ENCODE data around the gene THEM4. TPM values are rescaled to one million over a fixed set of nuclear protein-coding genes. Genes with fewer than 3 reads are reported as not detected.

THEM4 gene
- total and polyA plus RNA-seq, 7 donors = 4.9 to 21.9 (median 16.1) TPM

DNA sequence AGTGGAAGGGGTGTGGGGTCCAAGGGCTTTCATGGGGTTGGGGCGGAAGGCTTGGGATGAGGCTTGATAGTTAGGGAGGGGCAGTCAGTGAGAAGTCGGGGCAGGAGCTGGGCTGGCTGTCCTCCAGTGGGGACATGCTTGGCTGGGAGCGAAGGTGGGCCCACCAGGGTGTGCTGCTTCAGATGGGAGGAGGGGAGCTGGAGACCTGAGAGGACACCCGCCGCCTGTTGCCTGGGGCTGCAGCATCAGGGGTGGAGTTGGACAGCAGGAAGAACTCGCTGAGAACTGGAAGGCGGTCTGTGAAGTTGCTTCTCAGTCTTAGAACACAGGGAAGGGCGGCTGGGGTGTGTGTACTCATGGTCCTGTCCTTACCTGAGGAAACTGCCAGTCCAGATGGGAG is 57.4 kb downstream of the THEM4 start:
- H3K4me1 ChIP-seq = no peaks in the 10 kb centered on the region
- intact Hi-C loops (cut with DNase I) = no loop called here
- no peak overlapping the region for H3K27ac ChIP-seq
- H3K36me3 ChIP-seq = no peaks in the 10 kb centered on the region
- peaks cover 0 to 24% (median 6%) of the 10 kb centered on the region in 3 donors for H3K27me3 ChIP-seq
- WGBS, 2 donors = 84 to 85% methylated on average over 8 of the region's 8 CpGs
- TF ChIP-seq, protein P1, sequence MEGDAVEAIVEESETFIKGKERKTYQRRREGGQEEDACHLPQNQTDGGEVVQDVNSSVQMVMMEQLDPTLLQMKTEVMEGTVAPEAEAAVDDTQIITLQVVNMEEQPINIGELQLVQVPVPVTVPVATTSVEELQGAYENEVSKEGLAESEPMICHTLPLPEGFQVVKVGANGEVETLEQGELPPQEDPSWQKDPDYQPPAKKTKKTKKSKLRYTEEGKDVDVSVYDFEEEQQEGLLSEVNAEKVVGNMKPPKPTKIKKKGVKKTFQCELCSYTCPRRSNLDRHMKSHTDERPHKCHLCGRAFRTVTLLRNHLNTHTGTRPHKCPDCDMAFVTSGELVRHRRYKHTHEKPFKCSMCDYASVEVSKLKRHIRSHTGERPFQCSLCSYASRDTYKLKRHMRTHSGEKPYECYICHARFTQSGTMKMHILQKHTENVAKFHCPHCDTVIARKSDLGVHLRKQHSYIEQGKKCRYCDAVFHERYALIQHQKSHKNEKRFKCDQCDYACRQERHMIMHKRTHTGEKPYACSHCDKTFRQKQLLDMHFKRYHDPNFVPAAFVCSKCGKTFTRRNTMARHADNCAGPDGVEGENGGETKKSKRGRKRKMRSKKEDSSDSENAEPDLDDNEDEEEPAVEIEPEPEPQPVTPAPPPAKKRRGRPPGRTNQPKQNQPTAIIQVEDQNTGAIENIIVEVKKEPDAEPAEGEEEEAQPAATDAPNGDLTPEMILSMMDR (IDR thresholded peaks at IDR 0.05) = no peak
- TF ChIP-seq POLR2A (IDR thresholded peaks at IDR 0.05) (no peak), EP300 (IDR thresholded peaks at IDR 0.05) (no peak), POLR2AphosphoS5 (IDR thresholded peaks at IDR 0.05) (no peak)
- H3K9me3 ChIP-seq = no peaks in the 10 kb centered on the region
- DNase-seq = no peak
- no peak overlapping the region for H3K4me3 ChIP-seq

DNA sequence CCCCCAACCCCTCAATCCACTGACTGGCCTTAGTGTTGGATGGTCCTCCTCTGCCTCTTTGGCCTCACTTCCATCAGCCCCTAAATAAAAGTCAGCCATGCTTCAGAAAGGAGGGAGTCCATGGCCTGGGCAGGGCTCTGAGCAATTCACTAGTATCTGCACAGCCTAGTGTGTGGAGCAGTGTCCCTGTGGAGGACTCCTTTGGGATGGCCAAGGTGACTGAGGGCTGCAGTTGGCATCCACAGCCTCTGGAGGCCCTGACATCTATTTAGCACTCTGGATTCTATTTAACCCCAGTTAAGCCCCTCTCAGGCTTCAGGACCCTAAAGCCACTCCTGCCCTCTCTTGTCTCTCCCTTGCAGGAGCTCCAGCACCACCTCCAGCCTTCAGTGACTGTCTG is 59.4 kb downstream of the THEM4 start:
- H3K36me3 ChIP-seq = no peaks in the 10 kb centered on the region
- H3K9me3 ChIP-seq = no peaks in the 10 kb centered on the region
- H3K4me1 ChIP-seq = no peaks in the 10 kb centered on the region
- H3K27ac ChIP-seq = no peak overlapping the region
- TF ChIP-seq POLR2AphosphoS5 (IDR thresholded peaks at IDR 0.05) = no peak
- no peak for TF ChIP-seq EP300 (IDR thresholded peaks at IDR 0.05)
- TF ChIP-seq, protein P1 (IDR thresholded peaks at IDR 0.05) = no peak
- TF ChIP-seq POLR2A (IDR thresholded peaks at IDR 0.05) = no peak
- intact Hi-C loops (cut with DNase I) = no loop called here
- peaks cover 0 to 40% (median 6%) of the 10 kb centered on the region in 3 donors for H3K27me3 ChIP-seq
- no peak overlapping the region for H3K4me3 ChIP-seq
- peak; percentile 25 for DNase-seq

DNA sequence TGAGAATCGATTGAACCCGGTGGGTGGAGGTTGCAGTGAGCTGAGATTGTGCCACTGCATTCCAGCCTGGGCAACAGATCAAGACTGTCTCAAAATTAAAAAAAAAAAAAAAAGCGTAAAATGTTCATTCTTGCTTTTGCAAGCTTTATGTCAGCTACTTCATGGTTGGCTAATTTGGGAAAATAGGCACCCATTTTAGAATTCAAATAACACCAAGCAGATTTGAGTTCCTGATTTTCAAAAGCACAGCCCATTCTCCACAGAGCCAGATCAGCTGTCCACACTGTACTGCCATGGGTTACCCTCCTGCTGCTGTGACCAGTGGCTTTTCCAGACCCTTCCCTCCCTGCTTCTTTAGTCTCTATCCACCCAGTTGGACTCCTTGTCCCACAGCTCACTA is 60.2 kb downstream of the THEM4 start:
- WGBS, 2 donors = 88 to 90% methylated on average over 3 of the region's 3 CpGs
- peaks cover 0 to 40% (median 6%) of the 10 kb centered on the region in 3 donors for H3K27me3 ChIP-seq

DNA sequence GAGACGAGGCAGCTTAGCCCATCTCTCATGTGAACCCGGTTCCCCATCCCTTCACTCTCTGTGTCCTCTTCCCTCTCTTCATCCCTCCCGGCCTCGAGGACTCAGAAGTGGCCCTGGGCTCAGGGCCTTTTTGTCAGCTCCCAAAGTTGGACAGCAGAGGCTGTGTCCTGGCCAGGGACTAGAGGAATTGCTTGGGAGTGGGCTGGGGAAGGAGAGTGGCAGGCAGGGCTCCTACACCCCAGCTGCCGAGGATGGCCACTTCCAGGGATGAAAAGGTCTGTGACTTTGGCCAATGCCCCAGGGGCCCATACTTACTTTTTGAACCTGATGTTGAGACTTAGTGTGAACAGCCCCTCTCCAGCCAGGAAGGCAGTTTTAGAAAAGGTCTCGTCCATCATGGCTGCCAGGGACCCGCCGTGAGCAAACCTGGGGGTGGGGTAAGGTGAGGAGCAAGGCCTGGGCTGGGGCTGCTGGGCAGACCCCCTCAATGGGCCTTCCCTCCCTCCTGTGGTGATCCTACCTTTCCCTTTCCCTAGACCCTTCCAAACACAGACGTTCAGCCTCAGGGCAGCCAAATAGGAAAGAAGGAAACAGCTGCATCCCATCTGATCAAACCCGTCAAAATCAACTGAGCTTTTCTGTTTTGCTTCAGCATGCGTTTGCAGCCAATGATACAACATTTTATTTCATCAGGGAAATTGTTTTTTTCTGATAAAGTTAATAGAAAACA is 61.3 kb downstream of the THEM4 start:
- no peak overlapping the region for H3K27ac ChIP-seq
- H3K9me3 ChIP-seq = no peaks in the 10 kb centered on the region
- intact Hi-C loops (cut with DNase I) = no loop called here
- TF ChIP-seq, protein P1 (IDR thresholded peaks at IDR 0.05) = no peak
- TF ChIP-seq EP300 (IDR thresholded peaks at IDR 0.05) (no peak), POLR2AphosphoS5 (IDR thresholded peaks at IDR 0.05) (no peak), POLR2A (IDR thresholded peaks at IDR 0.05) (no peak)
- no peak overlapping the region for H3K4me3 ChIP-seq
- WGBS, 2 donors = 65 to 82% methylated on average over 11 of the region's 11 CpGs
- no peaks in the 10 kb centered on the region for H3K36me3 ChIP-seq
- DNase-seq = peak; percentile 46
- H3K27me3 ChIP-seq = peaks cover 0 to 40% (median 6%) of the 10 kb centered on the region in 3 donors
- no peaks in the 10 kb centered on the region for H3K4me1 ChIP-seq

More for the DNA sequence above, 60.2 kb downstream of the THEM4 start:
- DNase-seq = peak; percentile 26
- TF ChIP-seq, protein P1 (IDR thresholded peaks at IDR 0.05) = no peak
- TF ChIP-seq POLR2A (IDR thresholded peaks at IDR 0.05) = no peak
- H3K36me3 ChIP-seq = no peaks in the 10 kb centered on the region
- no peaks in the 10 kb centered on the region for H3K9me3 ChIP-seq
- intact Hi-C loops (cut with DNase I) = no loop called here
- H3K4me3 ChIP-seq = no peak overlapping the region
- H3K27ac ChIP-seq = no peak overlapping the region
- H3K4me1 ChIP-seq = no peaks in the 10 kb centered on the region
